Inflammatory macrophage treated with lipopolysaccharide for 4 hours (primary cell): Measurements from ENCODE around the gene KSR1.
A peak's percentile ranks its signal among the peaks of the same experiment; 100 is the strongest.
"Not testable (repeated sequence)": the region's sequence is repeated elsewhere in the genome, so short reads cannot be mapped to it uniquely, and the experiment has no call there.

Experiments used
- DNase-seq: peaks from one replicate; pipeline ENCODE4 v3.0.0-alpha.2; 2020

KSR1 gene

DNA sequence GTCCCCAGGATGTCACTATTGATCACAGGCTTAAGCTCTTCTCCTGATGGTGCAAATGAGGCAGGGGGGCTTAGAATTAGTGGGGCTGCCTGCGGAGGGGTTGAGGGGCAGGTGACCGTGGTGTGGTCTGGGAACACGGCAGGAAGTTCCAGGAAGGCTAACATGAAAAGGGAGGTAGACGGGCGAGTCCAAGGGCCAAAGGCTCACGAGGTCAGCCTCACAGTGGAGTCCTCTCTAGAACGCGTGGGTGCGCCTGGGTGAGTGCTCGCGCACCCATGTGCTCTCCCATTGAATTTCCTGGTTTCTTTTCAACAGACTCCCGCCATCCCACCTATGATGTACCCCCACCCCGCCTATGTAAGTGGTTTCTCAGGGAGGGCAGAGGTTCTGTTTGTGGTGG is 190.0 kb downstream of the KSR1 start:
- no peak for DNase-seq

DNA sequence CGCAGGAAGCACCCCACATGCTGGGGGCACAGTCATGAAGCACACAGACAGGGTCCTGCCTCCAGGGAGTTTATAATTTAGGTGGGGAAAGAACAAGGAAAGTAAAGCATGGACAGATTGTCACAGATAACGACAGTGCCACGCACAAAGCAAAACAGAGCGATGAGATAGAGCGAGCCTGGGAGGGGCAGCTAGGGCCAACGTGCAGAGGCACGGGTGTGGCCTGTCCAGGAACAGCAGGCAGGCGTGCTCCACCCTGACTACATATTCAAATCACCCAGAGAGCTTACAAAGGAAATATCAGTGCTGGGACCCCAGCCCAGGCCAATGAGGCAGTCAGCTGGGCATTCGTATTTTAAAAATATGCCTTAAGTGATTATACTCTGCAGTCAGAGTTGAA is 191.5 kb downstream of the KSR1 start:
- no peak for DNase-seq

DNA sequence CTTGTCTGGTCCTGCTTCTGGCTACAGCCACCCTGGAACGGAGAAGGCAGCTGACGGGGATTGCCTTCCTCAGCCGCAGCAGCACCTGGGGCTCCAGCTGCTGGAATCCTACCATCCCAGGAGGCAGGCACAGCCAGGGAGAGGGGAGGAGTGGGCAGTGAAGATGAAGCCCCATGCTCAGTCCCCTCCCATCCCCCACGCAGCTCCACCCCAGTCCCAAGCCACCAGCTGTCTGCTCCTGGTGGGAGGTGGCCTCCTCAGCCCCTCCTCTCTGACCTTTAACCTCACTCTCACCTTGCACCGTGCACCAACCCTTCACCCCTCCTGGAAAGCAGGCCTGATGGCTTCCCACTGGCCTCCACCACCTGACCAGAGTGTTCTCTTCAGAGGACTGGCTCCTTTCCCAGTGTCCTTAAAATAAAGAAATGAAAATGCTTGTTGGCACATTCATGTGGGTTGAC is 192.9 kb downstream of the KSR1 start:
- DNase-seq, result not testable (repeated sequence)

DNA sequence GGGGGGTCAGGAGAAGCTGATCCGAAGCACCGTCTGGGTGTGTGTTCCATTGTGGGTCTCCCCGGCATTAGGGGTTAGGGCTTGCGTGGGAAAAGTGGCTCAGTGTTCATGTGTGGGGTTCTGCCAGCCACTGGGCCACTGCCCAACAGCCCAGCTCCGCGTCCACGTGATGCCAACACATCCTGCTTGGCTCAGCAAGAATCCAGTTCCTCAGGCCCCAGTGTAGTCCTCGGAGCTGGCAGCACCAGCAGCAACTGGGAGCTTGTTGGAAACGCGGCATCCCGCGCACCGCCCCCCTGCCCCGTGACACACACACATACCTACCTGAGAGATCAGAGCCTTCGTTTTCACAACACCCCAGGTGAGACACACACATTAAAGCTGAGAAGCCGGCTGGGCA is 193.7 kb downstream of the KSR1 start:
- DNase-seq, result peak; percentile 4

DNA sequence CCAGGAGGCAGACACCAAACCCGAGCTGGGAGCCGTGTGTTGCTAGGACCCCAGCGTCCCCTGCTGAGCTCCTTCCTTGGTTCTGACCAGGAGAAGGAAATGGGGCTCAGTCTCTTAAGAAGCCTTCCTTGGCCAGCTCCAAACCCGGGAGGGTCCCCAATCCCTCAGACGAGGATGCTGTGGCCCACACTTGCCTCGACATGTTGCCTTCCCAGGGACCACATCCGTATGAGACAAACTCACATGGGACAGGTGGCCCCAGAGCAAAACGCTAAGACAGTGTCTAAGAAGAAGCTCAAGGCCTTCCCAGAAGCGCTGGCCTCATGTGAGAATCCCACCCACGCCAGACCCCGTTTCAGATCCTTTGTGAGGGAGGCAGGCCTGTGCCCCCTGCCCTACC is 194.6 kb downstream of the KSR1 start:
- peak; percentile 5 for DNase-seq

DNA sequence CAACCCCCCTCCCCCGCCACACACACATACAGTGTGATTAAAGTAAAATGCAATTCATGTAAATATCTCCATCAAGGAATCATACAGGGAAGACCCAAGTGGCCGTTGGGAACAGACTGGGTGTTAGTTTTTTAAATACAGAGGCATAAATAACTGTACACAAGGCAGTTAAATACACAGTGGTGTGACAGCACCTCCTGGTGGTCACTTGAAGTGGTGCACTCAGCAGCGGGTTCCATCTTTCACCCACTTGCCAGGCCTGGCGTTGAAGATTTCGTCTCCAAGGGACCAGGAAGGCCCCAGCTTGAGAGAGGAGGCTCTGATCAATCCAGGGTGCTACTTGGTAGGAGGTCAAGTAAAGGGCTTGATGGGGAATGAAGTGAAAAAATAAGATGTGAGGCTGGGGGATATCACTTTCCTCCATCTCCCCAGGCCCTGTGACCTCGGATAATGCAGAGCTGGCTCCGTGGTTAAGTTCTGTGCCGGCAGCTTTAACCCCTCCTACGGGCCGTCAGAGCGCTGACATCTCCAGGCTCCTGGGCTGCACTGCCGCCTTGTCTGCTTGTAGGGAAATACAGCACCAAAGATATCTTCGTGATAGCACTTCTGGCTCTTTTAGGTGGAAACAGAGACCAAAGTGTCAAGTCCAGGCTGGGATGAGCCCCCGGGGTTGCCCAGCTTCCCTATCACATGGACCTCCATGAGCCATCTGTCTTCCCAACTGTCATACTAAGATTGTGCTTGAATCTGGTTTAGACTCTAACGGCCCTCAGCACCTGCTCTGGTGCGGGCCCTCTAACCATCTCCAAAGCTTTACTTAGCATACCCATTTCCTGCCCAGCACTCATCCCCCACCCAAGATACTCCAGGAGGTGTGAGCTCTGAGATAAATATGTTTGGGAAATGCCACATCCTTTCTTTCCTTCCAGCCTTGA is 195.4 kb downstream of the KSR1 start:
- DNase-seq, result peak; percentile 51

DNA sequence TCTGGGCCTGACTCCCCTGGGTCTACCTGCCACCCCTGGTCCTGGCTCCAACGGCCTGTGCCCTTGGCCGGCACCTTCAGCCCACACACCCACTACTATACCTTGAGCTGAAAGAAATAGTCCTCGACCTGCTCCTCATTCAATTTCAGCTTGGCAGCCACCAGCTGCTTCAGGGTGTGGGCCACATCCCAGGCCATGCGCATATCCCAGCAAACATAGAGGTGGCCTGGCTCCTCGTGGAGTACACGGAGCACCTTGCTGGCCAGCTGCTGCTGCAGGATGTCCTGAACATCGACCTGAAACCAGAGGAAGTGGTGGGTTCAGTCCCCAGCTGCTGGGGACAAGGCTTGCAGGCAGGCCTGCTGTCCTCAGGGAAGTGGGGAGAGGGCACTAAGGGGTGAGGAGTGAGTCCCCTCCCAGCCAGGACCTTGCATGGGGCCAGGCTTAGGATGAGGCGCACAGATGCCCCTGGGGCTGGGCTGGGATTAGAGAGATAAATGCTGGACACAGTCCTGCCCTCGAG is 197.3 kb downstream of the KSR1 start:
- DNase-seq, result not testable (repeated sequence)

DNA sequence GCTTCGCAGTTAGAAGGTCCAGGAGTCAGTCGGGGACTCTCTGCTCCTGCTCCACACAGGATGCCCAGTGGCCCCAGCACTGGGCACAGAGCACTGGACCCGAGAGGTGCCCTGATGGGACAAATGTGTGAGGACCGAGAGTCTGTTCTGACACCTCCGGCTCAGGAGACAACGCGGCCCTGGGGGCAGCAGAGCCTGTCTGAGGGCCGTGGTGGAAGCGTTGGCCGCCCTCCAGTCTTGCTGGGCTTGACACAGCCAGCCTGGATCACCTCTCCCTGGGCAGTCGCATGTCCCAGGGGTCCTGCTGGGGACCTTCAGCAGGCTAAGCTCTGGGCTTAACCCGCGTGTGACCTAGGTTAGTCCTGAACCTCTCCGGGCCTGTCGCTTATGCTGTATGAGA is 197.9 kb downstream of the KSR1 start:
- DNase-seq, result no peak

DNA sequence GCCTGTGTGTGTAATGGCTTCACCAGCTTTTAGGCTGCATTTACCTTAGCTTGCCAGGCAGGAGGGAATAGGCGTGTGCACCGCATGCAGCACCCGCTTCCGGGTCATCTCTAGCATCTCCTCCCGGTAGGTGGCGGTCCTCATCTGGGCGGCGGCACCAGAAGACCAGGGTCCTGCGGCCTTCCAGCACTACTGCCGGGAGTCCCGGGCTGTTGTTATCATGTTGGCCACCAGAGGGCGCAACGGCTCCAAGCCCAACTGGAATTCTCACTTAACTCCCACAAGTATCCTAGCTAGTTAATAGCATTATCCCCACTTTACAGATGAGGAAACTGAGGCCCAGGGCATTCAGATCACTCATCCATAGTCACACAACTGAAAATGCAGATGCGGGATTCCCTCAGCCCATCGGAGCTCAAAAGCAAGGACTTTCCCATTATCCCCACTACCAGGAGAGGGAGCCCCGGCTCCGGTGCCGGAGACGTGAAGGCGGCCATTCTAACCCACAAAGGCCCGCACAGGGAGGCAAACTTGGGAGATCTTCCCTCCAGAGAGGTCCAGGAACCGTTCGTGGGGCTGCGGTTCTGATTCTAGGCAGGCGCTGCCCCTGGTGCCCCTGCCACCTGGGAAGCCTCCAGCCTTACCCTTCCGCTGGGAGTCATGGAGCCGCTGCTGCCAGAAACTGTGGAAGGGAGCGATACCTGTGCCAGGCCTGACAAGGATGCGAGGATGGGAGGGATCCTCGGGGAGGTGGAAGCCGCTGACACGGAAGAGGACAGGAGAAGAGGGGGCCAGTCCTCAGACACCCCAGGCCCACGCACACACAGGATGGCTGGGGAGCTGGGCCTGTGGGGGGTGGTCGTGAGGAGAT is 198.6 kb downstream of the KSR1 start:
- DNase-seq, result peak; percentile 62

DNA sequence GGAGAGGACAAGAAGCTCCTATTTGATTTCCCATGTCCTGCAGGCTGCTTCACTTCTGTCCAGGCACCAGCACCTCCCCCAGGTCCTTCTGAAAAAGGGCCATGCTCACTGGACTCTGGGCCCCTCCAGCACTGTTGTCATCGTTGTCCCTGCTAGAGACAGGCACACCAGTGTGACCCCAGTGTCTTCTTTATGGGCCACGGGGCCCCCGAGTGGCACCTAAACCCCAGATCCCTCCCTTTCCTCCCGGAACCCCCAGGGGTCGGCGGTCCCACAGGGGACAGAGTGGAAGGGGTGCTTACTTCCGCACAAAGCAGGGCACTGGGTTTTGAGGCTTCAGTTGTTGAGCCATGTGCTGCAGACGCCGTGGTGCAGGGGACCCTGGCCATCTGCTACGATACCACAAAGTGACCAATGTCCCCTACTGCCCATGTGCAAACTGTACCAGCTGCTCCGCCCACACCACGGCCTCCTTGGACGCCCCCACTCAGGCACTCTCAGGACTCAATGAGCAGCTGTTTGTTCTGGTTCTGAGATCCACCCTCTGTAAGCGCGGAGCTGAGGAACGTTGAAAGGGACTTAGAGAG is 199.4 kb downstream of the KSR1 start:
- not testable (repeated sequence) for DNase-seq

DNA sequence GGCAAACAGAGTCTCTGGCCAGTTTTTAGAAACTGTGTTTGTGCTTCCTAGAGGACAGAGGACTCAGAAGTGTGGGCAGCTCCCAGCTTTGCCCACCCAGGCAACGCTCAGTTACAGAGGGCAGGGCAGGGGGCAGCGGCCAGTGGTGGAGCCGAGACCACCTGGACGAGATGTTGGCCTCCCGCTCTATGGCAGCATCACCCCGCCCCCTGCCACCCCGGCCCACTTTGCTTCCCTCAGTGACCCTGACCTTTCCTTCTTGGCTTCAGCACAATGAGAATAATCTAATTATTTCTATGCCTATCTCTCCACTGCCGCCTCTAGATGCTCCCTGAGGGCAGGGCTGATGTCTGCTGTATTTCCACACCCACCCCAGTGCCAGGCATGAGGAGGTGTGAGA is 200.4 kb downstream of the KSR1 start:
- not testable (repeated sequence) for DNase-seq

DNA sequence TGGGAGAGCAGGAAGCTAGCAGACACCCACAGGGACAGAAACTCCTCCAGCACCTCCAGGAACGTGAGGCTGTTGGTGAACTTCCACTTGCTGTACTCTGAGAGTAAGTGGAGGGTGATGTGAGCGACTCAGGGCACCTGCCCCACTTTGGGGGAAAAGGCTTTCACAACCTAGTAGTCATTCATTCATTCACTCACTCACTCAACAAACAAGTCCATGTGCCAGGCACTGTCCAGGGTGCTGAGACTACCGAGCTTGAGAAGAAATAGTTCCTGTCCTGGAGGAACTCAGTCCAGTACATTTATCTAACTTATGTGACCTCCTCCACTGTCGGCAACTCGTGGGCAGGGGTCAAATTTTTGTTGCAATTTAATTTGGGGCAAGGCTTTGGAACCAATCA is 201.4 kb downstream of the KSR1 start:
- DNase-seq, result no peak

DNA sequence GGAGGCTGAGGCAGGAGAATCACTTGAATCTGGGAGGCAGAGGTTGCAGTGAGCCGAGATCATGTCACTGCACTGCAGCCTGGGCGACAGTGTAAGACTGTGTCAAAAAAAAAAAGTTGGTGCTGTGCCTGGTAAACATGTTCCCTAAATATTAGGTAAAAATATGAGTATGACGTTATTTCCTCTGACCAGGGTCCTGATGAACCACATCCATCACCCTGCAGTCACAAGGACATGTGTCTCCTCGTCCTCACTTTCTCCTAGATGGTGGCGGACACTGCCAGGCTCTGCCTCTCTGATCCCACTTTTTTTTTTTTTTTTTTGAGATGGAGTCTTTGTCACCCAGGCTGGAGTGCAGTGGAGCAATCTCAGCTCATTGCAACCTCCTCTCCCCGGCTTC is 203.4 kb downstream of the KSR1 start:
- DNase-seq, result no peak

DNA sequence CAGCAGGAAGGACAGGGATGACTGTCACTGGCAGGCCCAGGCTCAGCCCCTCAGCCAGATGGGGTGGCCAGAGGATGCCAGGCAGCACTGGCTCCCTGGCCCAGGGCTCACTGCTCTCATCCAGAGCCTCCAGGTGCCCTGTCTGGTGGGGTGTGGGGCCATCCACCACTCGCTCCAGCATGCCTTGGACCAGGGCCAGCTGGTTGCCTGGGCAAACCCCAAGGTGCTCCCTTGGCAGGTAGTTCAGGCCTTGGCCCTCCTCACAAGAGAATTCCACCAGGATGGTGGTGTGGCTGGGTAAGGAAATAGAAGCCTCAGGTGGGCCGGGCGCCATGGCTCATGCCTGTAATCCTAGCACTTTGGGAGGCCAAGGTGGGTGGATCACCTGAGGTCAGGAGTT is 204.2 kb downstream of the KSR1 start:
- no peak for DNase-seq

DNA sequence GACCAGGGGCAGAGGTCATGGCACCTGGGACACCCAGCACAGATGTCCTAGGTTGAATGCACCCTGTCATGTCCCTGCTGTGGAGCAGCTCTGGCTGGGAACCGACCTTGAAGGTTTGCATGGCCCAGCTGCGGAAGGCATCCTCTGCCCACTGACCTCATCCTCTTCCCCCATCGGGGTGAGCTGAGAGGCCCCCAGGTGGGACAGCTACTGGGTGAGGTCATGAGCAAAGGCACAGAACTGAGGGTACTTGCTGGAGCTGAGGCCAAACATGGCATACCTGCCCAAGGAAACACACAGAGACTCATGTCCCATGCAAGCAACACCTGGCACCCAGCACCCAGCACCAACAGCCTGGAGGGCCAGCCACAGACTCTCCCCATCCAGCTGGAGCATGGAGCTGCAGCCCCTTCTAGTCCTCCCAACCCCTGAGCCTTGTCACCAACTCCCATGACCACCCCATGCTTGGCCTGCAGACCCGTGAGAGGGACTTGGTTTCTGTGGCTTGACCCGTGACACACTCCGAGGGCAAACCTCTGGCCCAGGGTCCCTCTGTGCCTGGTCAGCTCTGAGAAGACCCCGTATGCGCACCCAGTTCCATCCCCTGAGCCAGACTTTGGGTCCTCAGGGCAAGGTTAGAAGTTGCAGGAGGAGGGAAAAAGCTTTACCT is 207.8 kb downstream of the KSR1 start:
- DNase-seq, result no peak

DNA sequence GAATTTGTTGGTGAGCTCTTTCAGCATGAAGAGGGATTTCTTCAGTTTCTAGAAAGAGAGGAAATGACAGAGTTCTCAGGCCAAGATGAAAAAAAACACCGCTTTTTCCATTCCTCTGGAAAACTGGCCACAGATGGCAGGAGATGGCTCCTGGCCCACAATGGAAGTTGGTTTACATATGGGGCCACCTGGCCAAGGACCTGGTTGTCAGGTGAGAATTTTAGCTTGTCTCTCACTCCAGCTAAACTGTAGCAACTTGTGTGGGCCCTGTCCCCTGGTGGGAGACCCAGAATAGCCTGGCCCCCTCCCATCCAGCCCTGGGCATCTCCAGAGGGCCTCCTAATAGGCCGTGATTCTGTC is 208.3 kb downstream of the KSR1 start:
- DNase-seq, result no peak

DNA sequence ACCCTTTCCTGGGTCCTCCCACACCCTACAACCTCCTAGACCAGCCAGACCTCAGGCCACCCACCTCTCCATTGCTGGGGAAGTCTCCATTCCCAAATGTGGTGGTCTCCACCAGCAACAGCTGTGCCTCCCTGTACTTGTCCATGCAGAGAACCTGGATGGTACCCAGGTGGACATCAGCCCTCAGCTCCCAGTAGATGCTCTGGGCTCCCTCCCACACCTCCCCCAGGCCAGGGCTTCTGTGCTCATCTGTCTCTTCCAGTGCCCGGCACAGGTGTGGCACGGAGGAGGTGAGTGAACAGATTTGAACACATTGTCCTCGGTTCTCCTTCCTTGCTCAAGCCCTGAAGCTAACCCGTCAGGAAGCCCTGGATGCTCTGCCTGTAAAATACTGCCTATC is 209.3 kb downstream of the KSR1 start:
- DNase-seq, result no peak

DNA sequence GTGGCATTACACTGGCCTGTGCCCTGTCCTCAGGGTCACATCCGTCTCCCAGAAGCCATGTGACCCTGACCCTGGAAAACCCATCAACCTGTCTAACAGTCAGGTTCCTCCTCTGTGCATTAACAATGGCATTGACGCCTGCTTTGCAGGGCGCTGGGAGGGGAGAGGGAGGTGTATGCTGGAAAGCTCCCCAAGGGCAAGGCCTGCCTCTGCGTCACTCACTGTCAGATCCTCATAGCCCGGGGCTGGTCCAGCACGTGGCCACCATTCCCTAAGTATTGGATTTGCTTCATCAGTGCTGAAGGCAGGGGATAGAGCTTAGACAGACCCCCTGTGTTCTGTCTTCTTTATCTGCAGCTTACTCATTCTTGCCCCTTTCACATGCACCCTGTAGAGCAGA is 210.0 kb downstream of the KSR1 start:
- DNase-seq, result not testable (repeated sequence)

DNA sequence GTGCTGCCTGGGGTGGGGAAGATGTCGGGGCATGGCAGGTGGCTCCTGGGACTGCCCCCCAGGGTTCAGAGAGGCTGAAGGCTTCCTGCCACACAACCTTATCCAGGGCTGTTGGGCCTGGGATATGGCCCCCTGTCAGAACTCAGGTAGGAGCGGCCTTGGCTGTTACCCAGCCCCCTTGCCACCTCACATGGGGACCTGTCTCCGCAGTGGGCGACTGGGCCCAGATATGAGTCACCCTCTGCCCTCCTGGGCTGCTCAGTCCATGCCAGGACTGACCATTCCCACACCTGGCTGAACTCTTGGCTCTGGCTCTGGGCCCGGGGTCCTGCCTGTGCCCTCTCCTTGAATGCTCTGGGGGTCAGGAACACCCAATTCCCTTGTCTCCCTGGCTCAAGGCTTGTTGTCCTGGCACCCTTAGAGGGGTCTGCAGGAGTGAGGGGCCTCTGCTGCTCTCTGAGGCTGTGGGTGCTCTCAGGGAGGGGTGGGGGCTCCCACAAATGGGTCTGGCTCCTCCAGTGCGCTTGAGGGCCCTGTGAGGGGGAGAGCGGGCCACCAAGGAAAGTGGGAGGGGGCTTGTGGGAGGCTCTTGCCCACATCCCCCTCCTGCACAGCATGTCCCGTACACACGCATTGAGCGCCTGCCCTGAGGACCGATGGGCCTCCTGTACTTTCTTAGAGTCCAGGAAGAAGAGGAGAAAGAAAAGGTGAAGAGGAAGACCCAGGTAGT is 210.7 kb downstream of the KSR1 start:
- DNase-seq, result no peak

DNA sequence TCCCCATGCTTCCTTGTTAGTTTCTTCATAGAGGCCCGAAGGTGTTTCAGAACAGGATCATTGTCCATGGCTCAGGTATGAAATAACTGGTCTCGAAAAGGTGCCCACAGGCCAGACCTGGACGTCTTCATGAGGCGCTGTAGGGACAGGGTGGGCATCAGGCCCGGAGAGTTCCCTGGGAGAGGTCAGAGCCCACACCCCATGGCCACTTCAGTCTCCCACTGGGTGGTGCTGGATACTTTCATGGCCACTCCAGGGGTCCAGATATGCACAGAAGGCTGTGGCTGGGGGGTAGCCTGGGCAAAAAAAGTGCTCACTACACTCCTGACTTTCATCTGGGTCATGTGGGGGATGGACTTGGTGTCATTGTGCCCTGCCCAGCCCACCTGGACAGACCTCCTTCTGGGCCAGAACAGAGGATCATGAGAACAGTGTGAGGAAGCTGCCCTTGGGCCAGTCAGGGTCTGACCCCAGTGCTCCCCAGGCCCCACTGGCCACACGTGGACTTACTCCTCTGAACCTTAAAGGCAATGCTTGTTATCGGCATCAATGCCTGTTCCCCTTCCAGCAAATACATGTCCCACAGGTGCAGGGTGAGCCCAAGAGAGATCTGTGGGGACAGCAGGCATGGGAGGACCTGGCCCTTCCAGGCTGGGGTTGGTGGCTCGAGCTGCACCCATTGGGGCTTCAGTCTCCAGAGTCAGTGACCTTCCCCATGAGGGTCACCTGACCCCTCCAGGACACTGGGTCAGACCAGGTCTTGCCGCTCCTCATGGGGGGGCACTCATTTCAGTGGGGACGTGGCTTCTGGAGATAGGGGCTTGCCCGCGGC is 211.6 kb downstream of the KSR1 start:
- DNase-seq, result no peak

DNA sequence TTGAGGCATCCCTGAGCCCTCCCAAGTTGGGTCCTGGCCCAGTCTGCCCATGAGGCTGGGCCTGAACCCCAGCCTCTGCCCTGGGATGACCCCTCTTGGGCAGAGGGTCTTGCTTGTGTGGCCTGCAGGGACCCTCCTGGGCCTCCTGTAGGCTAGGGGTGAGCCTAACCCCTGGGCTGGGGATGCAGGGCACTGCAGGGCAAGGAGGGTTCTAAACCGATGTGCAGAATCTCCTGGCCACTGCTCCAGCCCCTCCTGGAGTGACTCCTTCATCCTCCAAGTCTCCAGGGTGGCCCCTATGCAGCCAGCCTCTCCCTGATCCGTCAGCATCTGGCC is 212.2 kb downstream of the KSR1 start:
- no peak for DNase-seq
